Neutrophil (primary cell): ENCODE results near the gene CTBP1.

ENCODE experiments used
- H3K27ac ChIP-seq: fragments of 200-600 bp; sonication (generic); 2 replicates; pipeline ENCODE4 v1.5.1; 2016; ENCODE audit warnings: mild to moderate bottlenecking, moderate library complexity
- H3K27me3 ChIP-seq: fragments of 200-600 bp; sonication (generic); 2 replicates; pipeline ENCODE4 v1.6.0; 2016; ENCODE audit warnings: mild to moderate bottlenecking
- H3K36me3 ChIP-seq: fragments of 200-600 bp; sonication (generic); 2 replicates; pipeline ENCODE4 v1.5.1; 2017
- H3K4me1 ChIP-seq, 2 experiments: fragments of 200-600 bp in 1 of 2; sonication (generic) in 1 of 2; 1 replicate in 1 of 2; 2 replicates in 1 of 2; pipeline versions ENCODE4 v1.5.1 to v1.6.1; 2013 to 2016; ENCODE audit warnings: low read depth in 1 of 2, low read length in 1 of 2, mild to moderate bottlenecking in 1 of 2, moderate library complexity in 1 of 2; ENCODE audit not compliant: control insufficient read depth in 1 of 2, insufficient read depth in 1 of 2
- H3K4me3 ChIP-seq, 2 experiments: fragments of 200-600 bp in 1 of 2; sonication (generic) in 1 of 2; 1 replicate in 1 of 2; 2 replicates in 1 of 2; pipeline ENCODE4 v1.5.1; 2013 to 2016; ENCODE audit warnings: low read depth in 1 of 2, low read length in 1 of 2, mild to moderate bottlenecking in 1 of 2, moderate library complexity in 1 of 2
- H3K9me3 ChIP-seq: fragments of 200-600 bp; sonication (generic); 2 replicates; pipeline ENCODE4 v1.5.1; 2016
- TF ChIP-seq, protein P1 (sequence below): fragments of 200-600 bp; sonication (generic); IDR thresholded peaks from 2 replicates; pipeline ENCODE4 v1.5.1; 2016; ENCODE audit warnings: antibody characterized with exemption

Gene CTBP1

DNA sequence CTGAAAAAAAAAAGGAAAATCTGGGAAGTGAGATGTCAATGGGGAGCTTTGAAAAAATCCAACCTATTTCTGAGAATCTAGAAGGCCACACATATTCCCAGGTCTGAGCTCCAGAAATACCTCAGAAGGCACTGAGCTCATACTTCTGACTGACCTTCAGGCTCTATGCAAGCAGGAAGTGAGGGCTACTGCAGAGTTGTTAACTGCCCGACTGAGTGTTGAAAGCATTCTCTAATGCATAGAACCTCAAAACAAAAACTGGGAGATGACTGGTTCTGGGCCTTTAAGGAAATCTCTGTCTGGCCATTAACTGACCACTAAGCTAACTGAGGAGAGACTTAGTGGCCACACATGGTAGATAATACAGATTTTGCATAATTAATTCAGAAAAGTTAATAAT, 69.0 kb downstream of the CTBP1 start:
- Histone ChIP-seq H3K36me3 (no peaks in the 10 kb centered on the region), H3K27ac (no peak overlapping the region), H3K9me3 (no peaks in the 10 kb centered on the region), H3K27me3 (peaks cover 3% of the 10 kb centered on the region), H3K4me3 (no peak overlapping the region), H3K4me1 (peaks cover 0 to 6% of the 10 kb centered on the region in 2 experiments)
- TF ChIP-seq, protein P1, sequence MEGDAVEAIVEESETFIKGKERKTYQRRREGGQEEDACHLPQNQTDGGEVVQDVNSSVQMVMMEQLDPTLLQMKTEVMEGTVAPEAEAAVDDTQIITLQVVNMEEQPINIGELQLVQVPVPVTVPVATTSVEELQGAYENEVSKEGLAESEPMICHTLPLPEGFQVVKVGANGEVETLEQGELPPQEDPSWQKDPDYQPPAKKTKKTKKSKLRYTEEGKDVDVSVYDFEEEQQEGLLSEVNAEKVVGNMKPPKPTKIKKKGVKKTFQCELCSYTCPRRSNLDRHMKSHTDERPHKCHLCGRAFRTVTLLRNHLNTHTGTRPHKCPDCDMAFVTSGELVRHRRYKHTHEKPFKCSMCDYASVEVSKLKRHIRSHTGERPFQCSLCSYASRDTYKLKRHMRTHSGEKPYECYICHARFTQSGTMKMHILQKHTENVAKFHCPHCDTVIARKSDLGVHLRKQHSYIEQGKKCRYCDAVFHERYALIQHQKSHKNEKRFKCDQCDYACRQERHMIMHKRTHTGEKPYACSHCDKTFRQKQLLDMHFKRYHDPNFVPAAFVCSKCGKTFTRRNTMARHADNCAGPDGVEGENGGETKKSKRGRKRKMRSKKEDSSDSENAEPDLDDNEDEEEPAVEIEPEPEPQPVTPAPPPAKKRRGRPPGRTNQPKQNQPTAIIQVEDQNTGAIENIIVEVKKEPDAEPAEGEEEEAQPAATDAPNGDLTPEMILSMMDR, result no peak

GRCh38 chr4:1179089-1179441, 69.9 kb downstream of the CTBP1 start:
- Histone ChIP-seq H3K36me3 (no peaks in the 10 kb centered on the region), H3K27me3 (peaks cover 12% of the 10 kb centered on the region), H3K4me1 (peaks cover 0 to under 1% of the 10 kb centered on the region in 2 experiments), H3K27ac (no peak overlapping the region), H3K9me3 (no peaks in the 10 kb centered on the region), H3K4me3 (no peak overlapping the region)
- TF ChIP-seq, protein P1, result no peak

- peaks cover 18% of the 10 kb centered on the region for H3K27me3 ChIP-seq
- no peak overlapping the region for H3K4me3 ChIP-seq
- H3K36me3 ChIP-seq, result no peaks in the 10 kb centered on the region
- TF ChIP-seq, protein P1, result no peak
- H3K9me3 ChIP-seq, result no peaks in the 10 kb centered on the region
- H3K4me1 ChIP-seq, result no peaks in the 10 kb centered on the region
- no peak overlapping the region for H3K27ac ChIP-seq
Observed at GRCh38 chr4:1178300-1179088, 70.4 kb downstream of the CTBP1 start.

- no peak overlapping the region for H3K4me3 ChIP-seq
Observed at GRCh38 chr4:1177274-1178141, 71.4 kb downstream of the CTBP1 start.

GRCh38 chr4:1176398-1177273, 72.3 kb downstream of the CTBP1 start:
- Histone ChIP-seq H3K27me3 (peaks cover 37% of the 10 kb centered on the region), H3K4me3 (no peak overlapping the region), H3K9me3 (no peaks in the 10 kb centered on the region), H3K36me3 (no peaks in the 10 kb centered on the region), H3K4me1 (peaks cover 0 to 10% of the 10 kb centered on the region in 2 experiments), H3K27ac (no peak overlapping the region)
- TF ChIP-seq, protein P1, result no peak

More at GRCh38 chr4:1177274-1178141, 71.4 kb downstream of the CTBP1 start:
- TF ChIP-seq, protein P1, result no peak
- H3K36me3 ChIP-seq, result no peaks in the 10 kb centered on the region
- H3K4me1 ChIP-seq, result peaks cover 0 to under 1% of the 10 kb centered on the region in 2 experiments
- H3K27me3 ChIP-seq, result peaks cover 28% of the 10 kb centered on the region
- no peak overlapping the region for H3K27ac ChIP-seq
- no peaks in the 10 kb centered on the region for H3K9me3 ChIP-seq
